ENCODE results near the gene TMEM156. TPM values are rescaled to one million over a fixed set of nuclear protein-coding genes. Genes with fewer than 3 reads are reported as not detected.

TMEM156 gene
- total and polyA plus RNA-seq, 2 donors (not counting 3 experiments of a cell fraction or from before 2014, with no cell fraction given), result 0.39 to 1.00 TPM

- intact Hi-C loops (cut with micrococcal nuclease), result loop anchor here (5.0 to 10.0 kb wide), 3 partner anchors 40 to 293 kb away; no protein-coding TSS in a partner anchor
- no peak overlapping the region for H3K4me2 ChIP-seq (ENCODE audit: insufficient read depth, low read length)
- ChIA-PET POLR2A (interaction anchor here (1.3 kb wide), 1 partner anchor 17 kb away, joined by 3 read pairs; no protein-coding TSS in a partner anchor), CTCF (no interaction called here)
- H3K79me2 ChIP-seq (ENCODE audit: control insufficient read depth, insufficient read depth, low read length), result peaks cover 46% of the 10 kb centered on the region
- H2AFZ ChIP-seq (ENCODE audit: low read depth, low read length), result no peak overlapping the region
- no peaks in the 10 kb centered on the region for H3K36me3 ChIP-seq (ENCODE audit: control insufficient read depth in 2 of 2, extremely low read depth in 1 of 2, insufficient read depth in 2 of 2, low read length in 2 of 2)
- H3K9me1 ChIP-seq (replicated peaks; ENCODE audit: control insufficient read depth, extremely low read depth, insufficient read depth, low read length), result no peaks in the 10 kb centered on the region
- no peak for TF ChIP-seq MAX (IDR thresholded peaks at IDR 0.05; ENCODE audit: insufficient read depth, insufficient read length)
- no peak for TF ChIP-seq EZH2 (IDR thresholded peaks at IDR 0.05; ENCODE audit: borderline replicate concordance, low read depth, low read length, severe bottlenecking)
- no peak for TF ChIP-seq GATA2 (IDR thresholded peaks at IDR 0.05; ENCODE audit: insufficient read depth, insufficient read length, low read depth, low read length)
- no peak for TF ChIP-seq JUN (IDR thresholded peaks at IDR 0.05; ENCODE audit: borderline replicate concordance, insufficient read depth, insufficient read length, low read depth)
- no peak for TF ChIP-seq MYC (IDR thresholded peaks at IDR 0.05; ENCODE audit: low read depth, low read length)
- TF ChIP-seq POLR2A (IDR thresholded peaks at IDR 0.05; ENCODE audit: low read depth, low read length), result no peak
- no peak for TF ChIP-seq FOS (IDR thresholded peaks at IDR 0.05; ENCODE audit: borderline replicate concordance, insufficient read depth, low read length)
- DNase-seq (ENCODE audit: low read depth, low spot score) (no peak), FAIRE-seq (no peak)
- dilution Hi-C loops (cut with MboI; ENCODE audit: extremely low pct_ligation_motif_present, low sequenced_read_pairs), result no loop called here
- H3K4me1 ChIP-seq (ENCODE audit: control insufficient read depth, extremely low read depth, insufficient read depth, low read length), result peaks cover 24% of the 10 kb centered on the region
- H3K9ac ChIP-seq (replicated peaks; ENCODE audit: extremely low read depth, insufficient read depth, low read length), result no peak overlapping the region
- no peaks in the 10 kb centered on the region for H4K20me1 ChIP-seq (replicated peaks; ENCODE audit: control insufficient read depth, extremely low read depth, insufficient read depth, low read length)
- no peaks in the 10 kb centered on the region for H3K27me3 ChIP-seq (ENCODE audit: control insufficient read depth in 2 of 2, insufficient read depth in 2 of 2, low read length in 2 of 2)
- no peaks in the 10 kb centered on the region for H3K9me3 ChIP-seq (replicated peaks; ENCODE audit: control insufficient read depth, insufficient read depth, low read length)
- BruUV-seq (replicated peaks), result no TSS peak
- no peak overlapping the region for H3K4me3 ChIP-seq (replicated peaks in 1 of 3; ENCODE audit: insufficient read depth in 1 of 3, low read depth in 1 of 3, low read length in 3 of 3)
- no peak overlapping the region for H3K27ac ChIP-seq (ENCODE audit: insufficient read depth, low read depth, low read length)
These were observed 15.5 kb upstream of the TMEM156 start for GRCh38 chr4:39047681-39048080.

DNA sequence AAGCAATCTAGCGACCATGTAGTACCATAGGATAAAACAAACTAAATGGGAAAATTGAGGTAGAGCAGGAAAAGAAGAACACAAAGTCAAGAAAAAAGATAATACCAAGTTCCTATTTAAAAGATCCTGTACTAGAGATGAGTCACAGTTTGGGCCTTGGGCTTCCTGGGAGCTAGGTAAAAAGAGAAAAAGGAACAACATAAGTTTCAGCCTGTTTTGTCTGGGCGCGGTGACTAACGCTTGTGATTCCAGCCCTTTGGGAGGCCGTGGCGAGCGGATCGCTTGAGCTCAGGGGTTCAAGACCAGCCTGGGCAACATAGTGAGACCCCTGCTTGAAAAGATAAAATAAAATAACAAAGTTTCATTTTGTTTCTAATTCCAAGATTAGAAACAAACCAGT is 14.0 kb upstream of the TMEM156 start:
- Histone ChIP-seq H3K36me3 (ENCODE audit: control insufficient read depth in 2 of 2, extremely low read depth in 1 of 2, insufficient read depth in 2 of 2, low read length in 2 of 2) (no peaks in the 10 kb centered on the region), H3K9ac (replicated peaks; ENCODE audit: extremely low read depth, insufficient read depth, low read length) (no peak overlapping the region), H3K27ac (ENCODE audit: insufficient read depth, low read depth, low read length) (no peak overlapping the region), H3K9me3 (replicated peaks; ENCODE audit: control insufficient read depth, insufficient read depth, low read length) (no peaks in the 10 kb centered on the region), H3K27me3 (ENCODE audit: control insufficient read depth in 2 of 2, insufficient read depth in 2 of 2, low read length in 2 of 2) (no peaks in the 10 kb centered on the region), H2AFZ (ENCODE audit: low read depth, low read length) (no peak overlapping the region), H3K79me2 (ENCODE audit: control insufficient read depth, insufficient read depth, low read length) (peaks cover 36% of the 10 kb centered on the region), H3K4me3 (replicated peaks in 1 of 3; ENCODE audit: insufficient read depth in 1 of 3, low read depth in 1 of 3, low read length in 3 of 3) (peak overlapping the region in 1 of 3 experiments; percentile 95), H3K4me1 (ENCODE audit: control insufficient read depth, extremely low read depth, insufficient read depth, low read length) (peaks cover 25% of the 10 kb centered on the region), H4K20me1 (replicated peaks; ENCODE audit: control insufficient read depth, extremely low read depth, insufficient read depth, low read length) (no peaks in the 10 kb centered on the region), H3K9me1 (replicated peaks; ENCODE audit: control insufficient read depth, extremely low read depth, insufficient read depth, low read length) (no peaks in the 10 kb centered on the region), H3K4me2 (ENCODE audit: insufficient read depth, low read length) (peak overlapping the region; percentile 95)
- TSS peak; percentile 37 for BruUV-seq (replicated peaks)
- POLR2A ChIA-PET, result no interaction called here
- FAIRE-seq, result no peak
- intact Hi-C loops (cut with micrococcal nuclease), result loop anchor here (5.0 to 10.0 kb wide), 3 partner anchors 41 to 291 kb away; no protein-coding TSS in a partner anchor
- CTCF ChIA-PET, result interaction anchor here (0.7 to 1.4 kb wide), 4 partner anchors 23 to 141 kb away, joined by 3 to 4 read pairs (median 4); no protein-coding TSS in a partner anchor
- no peak for DNase-seq (ENCODE audit: low read depth, low spot score)
- TF ChIP-seq MYC (IDR thresholded peaks at IDR 0.05; ENCODE audit: low read depth, low read length) (no peak), POLR2AphosphoS5 (IDR thresholded peaks at IDR 0.05; ENCODE audit: insufficient read depth, low read depth, low read length) (no peak), FOS (IDR thresholded peaks at IDR 0.05; ENCODE audit: borderline replicate concordance, insufficient read depth, low read length) (no peak), POLR2A (IDR thresholded peaks at IDR 0.05; ENCODE audit: low read depth, low read length) (no peak), GATA2 (IDR thresholded peaks at IDR 0.05; ENCODE audit: insufficient read depth, insufficient read length, low read depth, low read length) (no peak), EZH2 (IDR thresholded peaks at IDR 0.05; ENCODE audit: borderline replicate concordance, low read depth, low read length, severe bottlenecking) (no peak), MAX (IDR thresholded peaks at IDR 0.05; ENCODE audit: insufficient read depth, insufficient read length) (no peak), JUN (IDR thresholded peaks at IDR 0.05; ENCODE audit: borderline replicate concordance, insufficient read depth, insufficient read length, low read depth) (no peak)
- TF ChIP-seq, protein P1, sequence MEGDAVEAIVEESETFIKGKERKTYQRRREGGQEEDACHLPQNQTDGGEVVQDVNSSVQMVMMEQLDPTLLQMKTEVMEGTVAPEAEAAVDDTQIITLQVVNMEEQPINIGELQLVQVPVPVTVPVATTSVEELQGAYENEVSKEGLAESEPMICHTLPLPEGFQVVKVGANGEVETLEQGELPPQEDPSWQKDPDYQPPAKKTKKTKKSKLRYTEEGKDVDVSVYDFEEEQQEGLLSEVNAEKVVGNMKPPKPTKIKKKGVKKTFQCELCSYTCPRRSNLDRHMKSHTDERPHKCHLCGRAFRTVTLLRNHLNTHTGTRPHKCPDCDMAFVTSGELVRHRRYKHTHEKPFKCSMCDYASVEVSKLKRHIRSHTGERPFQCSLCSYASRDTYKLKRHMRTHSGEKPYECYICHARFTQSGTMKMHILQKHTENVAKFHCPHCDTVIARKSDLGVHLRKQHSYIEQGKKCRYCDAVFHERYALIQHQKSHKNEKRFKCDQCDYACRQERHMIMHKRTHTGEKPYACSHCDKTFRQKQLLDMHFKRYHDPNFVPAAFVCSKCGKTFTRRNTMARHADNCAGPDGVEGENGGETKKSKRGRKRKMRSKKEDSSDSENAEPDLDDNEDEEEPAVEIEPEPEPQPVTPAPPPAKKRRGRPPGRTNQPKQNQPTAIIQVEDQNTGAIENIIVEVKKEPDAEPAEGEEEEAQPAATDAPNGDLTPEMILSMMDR (IDR thresholded peaks at IDR 0.05; ENCODE audit: extremely low read depth in 1 of 2, insufficient read depth in 1 of 2, low read depth in 1 of 2, low read length in 2 of 2), result no peak
- dilution Hi-C loops (cut with MboI; ENCODE audit: extremely low pct_ligation_motif_present, low sequenced_read_pairs), result no loop called here
